Adipocyte (in vitro differentiated cells): ENCODE measurements around the gene FAM9C.

Experiments used
- DNase-seq: peaks from one replicate; pipeline ENCODE4 v3.0.0-alpha.2; 2015; ENCODE audit warnings: low read depth
- H3K27me3 ChIP-seq: replicated peaks from 2 replicates; pipeline ENCODE4 v1.7.0; 2013; ENCODE audit warnings: mild to moderate bottlenecking, low read length, moderate library complexity; ENCODE audit not compliant: control insufficient read depth, insufficient read depth
- H3K36me3 ChIP-seq: 2 replicates; pipeline ENCODE4 v1.7.0; 2013; ENCODE audit warnings: low read length, mild to moderate bottlenecking, moderate library complexity; ENCODE audit not compliant: control insufficient read depth, insufficient read depth, severe bottlenecking
- H3K4me1 ChIP-seq: 2 replicates; pipeline ENCODE4 v1.7.0; 2013; ENCODE audit warnings: mild to moderate bottlenecking, low read length, moderate library complexity; ENCODE audit not compliant: control insufficient read depth, insufficient read depth
- H3K4me3 ChIP-seq: 2 replicates; pipeline ENCODE4 v1.7.0; 2013; ENCODE audit warnings: mild to moderate bottlenecking, low read length, moderate library complexity
- H3K9ac ChIP-seq: 2 replicates; pipeline ENCODE4 v1.7.0; 2013; ENCODE audit warnings: mild to moderate bottlenecking, low read length, moderate library complexity
- H3K9me3 ChIP-seq: 2 replicates; pipeline ENCODE4 v1.7.0; 2013; ENCODE audit warnings: mild to moderate bottlenecking, low read length, moderate library complexity; ENCODE audit not compliant: control insufficient read depth

Gene FAM9C

GRCh38 chrX:13000301-13000811 is 44.1 kb downstream of the FAM9C start:
- H3K4me1 ChIP-seq, result peaks cover 4% of the 10 kb centered on the region
- no peak for DNase-seq
- H3K27me3 ChIP-seq, result peaks cover 14% of the 10 kb centered on the region
- no peaks in the 10 kb centered on the region for H3K36me3 ChIP-seq
- H3K9me3 ChIP-seq, result no peaks in the 10 kb centered on the region
- H3K9ac ChIP-seq, result no peak overlapping the region
- H3K4me3 ChIP-seq, result no peak overlapping the region

- Histone ChIP-seq H3K9ac (no peak overlapping the region), H3K4me3 (no peak overlapping the region), H3K27me3 (peaks cover 14% of the 10 kb centered on the region), H3K36me3 (no peaks in the 10 kb centered on the region), H3K9me3 (no peaks in the 10 kb centered on the region), H3K4me1 (peaks cover 4% of the 10 kb centered on the region)
- no peak for DNase-seq
Observed at GRCh38 chrX:12999422-12999821, 45.0 kb downstream of the FAM9C start.

- DNase-seq, result no peak
- H3K9me3 ChIP-seq, result no peaks in the 10 kb centered on the region
- no peak overlapping the region for H3K9ac ChIP-seq
- H3K27me3 ChIP-seq, result peaks cover 22% of the 10 kb centered on the region
- peaks cover 4% of the 10 kb centered on the region for H3K4me1 ChIP-seq
- H3K36me3 ChIP-seq, result no peaks in the 10 kb centered on the region
- H3K4me3 ChIP-seq, result no peak overlapping the region
Observed at GRCh38 chrX:12997906-12998687, 46.3 kb downstream of the FAM9C start.

- no peaks in the 10 kb centered on the region for H3K9me3 ChIP-seq
- H3K9ac ChIP-seq, result no peak overlapping the region
- DNase-seq, result no peak
- no peak overlapping the region for H3K4me3 ChIP-seq
- H3K27me3 ChIP-seq, result peaks cover 22% of the 10 kb centered on the region
- H3K4me1 ChIP-seq, result peaks cover 4% of the 10 kb centered on the region
- H3K36me3 ChIP-seq, result no peaks in the 10 kb centered on the region
Observed at GRCh38 chrX:12996934-12997435, 47.4 kb downstream of the FAM9C start.

GRCh38 chrX:12994321-12994720 is 50.1 kb downstream of the FAM9C start:
- Histone ChIP-seq H3K4me3 (no peak overlapping the region), H3K27me3 (peaks cover 17% of the 10 kb centered on the region), H3K9me3 (no peaks in the 10 kb centered on the region), H3K36me3 (no peaks in the 10 kb centered on the region), H3K9ac (no peak overlapping the region), H3K4me1 (no peaks in the 10 kb centered on the region)
- no peak for DNase-seq

GRCh38 chrX:12993826-12994225 is 50.6 kb downstream of the FAM9C start:
- H3K9ac ChIP-seq, result no peak overlapping the region

GRCh38 chrX:12992544-12993118 is 51.8 kb downstream of the FAM9C start:
- H3K27me3 ChIP-seq, result peaks cover 12% of the 10 kb centered on the region
- no peaks in the 10 kb centered on the region for H3K4me1 ChIP-seq
- H3K4me3 ChIP-seq, result no peak overlapping the region
- no peaks in the 10 kb centered on the region for H3K36me3 ChIP-seq
- H3K9me3 ChIP-seq, result no peaks in the 10 kb centered on the region
- DNase-seq, result no peak
- H3K9ac ChIP-seq, result no peak overlapping the region

More at GRCh38 chrX:12993826-12994225, 50.6 kb downstream of the FAM9C start:
- Histone ChIP-seq H3K27me3 (peaks cover 16% of the 10 kb centered on the region), H3K4me3 (no peak overlapping the region), H3K4me1 (no peaks in the 10 kb centered on the region), H3K9me3 (no peaks in the 10 kb centered on the region), H3K36me3 (no peaks in the 10 kb centered on the region)
- no peak for DNase-seq

GRCh38 chrX:12991575-12991974 is 52.8 kb downstream of the FAM9C start:
- peaks cover 15% of the 10 kb centered on the region for H3K27me3 ChIP-seq
- H3K4me1 ChIP-seq, result no peaks in the 10 kb centered on the region
- H3K4me3 ChIP-seq, result no peak overlapping the region
- H3K36me3 ChIP-seq, result no peaks in the 10 kb centered on the region
- H3K9me3 ChIP-seq, result no peaks in the 10 kb centered on the region
- H3K9ac ChIP-seq, result no peak overlapping the region
- DNase-seq, result no peak

- Histone ChIP-seq H3K4me3 (no peak overlapping the region), H3K27me3 (peaks cover 15% of the 10 kb centered on the region), H3K36me3 (no peaks in the 10 kb centered on the region), H3K9me3 (no peaks in the 10 kb centered on the region), H3K4me1 (no peaks in the 10 kb centered on the region), H3K9ac (no peak overlapping the region)
- no peak for DNase-seq
Observed at GRCh38 chrX:12989461-12989860, 55.0 kb downstream of the FAM9C start.

GRCh38 chrX:12988797-12989196 is 55.6 kb downstream of the FAM9C start:
- Histone ChIP-seq H3K9me3 (no peaks in the 10 kb centered on the region), H3K36me3 (no peaks in the 10 kb centered on the region)
- DNase-seq, result peak; percentile 68

GRCh38 chrX:12987900-12988594 is 56.4 kb downstream of the FAM9C start:
- no peaks in the 10 kb centered on the region for H3K4me1 ChIP-seq

More at GRCh38 chrX:12988797-12989196, 55.6 kb downstream of the FAM9C start:
- peaks cover 8% of the 10 kb centered on the region for H3K27me3 ChIP-seq
- H3K9ac ChIP-seq, result no peak overlapping the region
- no peaks in the 10 kb centered on the region for H3K4me1 ChIP-seq
- no peak overlapping the region for H3K4me3 ChIP-seq

More at GRCh38 chrX:12987900-12988594, 56.4 kb downstream of the FAM9C start:
- no peaks in the 10 kb centered on the region for H3K36me3 ChIP-seq
- no peak overlapping the region for H3K4me3 ChIP-seq
- peaks cover 6% of the 10 kb centered on the region for H3K27me3 ChIP-seq
- no peaks in the 10 kb centered on the region for H3K9me3 ChIP-seq
- DNase-seq, result no peak
- H3K9ac ChIP-seq, result no peak overlapping the region
